DOHH2 (cell line): ENCODE measurements around the gene ERC2.

ENCODE experiments used
- H3F3A ChIP-seq: fragments of 200-600 bp; sonication (generic), shearing (Covaris generic); 2 replicates; pipeline ENCODE4 v1.6.0; 2016; ENCODE audit warnings: antibody characterized with exemption, mild to moderate bottlenecking; ENCODE audit not compliant: control insufficient read depth, insufficient read depth
- H3K27ac ChIP-seq: fragments of 200-600 bp; sonication (generic); 2 replicates; pipeline ENCODE4 v1.5.1; 2014; ENCODE audit warnings: low read depth, mild to moderate bottlenecking, low read length, moderate library complexity
- H3K27me3 ChIP-seq: fragments of 200-600 bp; sonication (generic); 2 replicates; pipeline ENCODE4 v1.6.1; 2014; ENCODE audit warnings: mild to moderate bottlenecking, low read length, mixed read lengths; ENCODE audit not compliant: control insufficient read depth
- H3K36me3 ChIP-seq: fragments of 200-600 bp; sonication (generic); 2 replicates; pipeline ENCODE4 v1.6.1; 2014; ENCODE audit warnings: mild to moderate bottlenecking, low read length, moderate library complexity, mixed read lengths; ENCODE audit not compliant: control insufficient read depth
- H3K4me1 ChIP-seq: fragments of 200-600 bp; sonication (generic); 2 replicates; pipeline ENCODE4 v1.6.1; 2014; ENCODE audit warnings: mild to moderate bottlenecking, low read length, mixed read lengths; ENCODE audit not compliant: control insufficient read depth
- H3K4me2 ChIP-seq: fragments of 200-600 bp; sonication (generic); 2 replicates; pipeline ENCODE4 v1.6.0; 2014; ENCODE audit warnings: mild to moderate bottlenecking, low read length, moderate library complexity
- H3K4me3 ChIP-seq: fragments of 200-600 bp; sonication (generic); 2 replicates; pipeline ENCODE4 v1.5.1; 2014; ENCODE audit warnings: mild to moderate bottlenecking, low read length, mixed read lengths
- H3K79me2 ChIP-seq: fragments of 200-600 bp; sonication (generic); 2 replicates; pipeline ENCODE4 v1.6.1; 2014; ENCODE audit warnings: mild to moderate bottlenecking, low read length, mixed read lengths; ENCODE audit not compliant: control insufficient read depth
- H3K9me2 ChIP-seq: fragments of 200-600 bp; sonication (generic); replicated peaks from 2 replicates; pipeline ENCODE4 v1.6.1; 2014; ENCODE audit warnings: mild to moderate bottlenecking, low read length, mixed read lengths; ENCODE audit not compliant: control insufficient read depth
- H3K9me3 ChIP-seq: fragments of 200-600 bp; sonication (generic); 2 replicates; pipeline ENCODE4 v1.6.1; 2014; ENCODE audit warnings: antibody characterized with exemption, low read length, mixed read lengths; ENCODE audit not compliant: control insufficient read depth, insufficient read depth
- H4K20me1 ChIP-seq: fragments of 200-600 bp; sonication (generic); 2 replicates; pipeline ENCODE4 v1.6.0; 2014; ENCODE audit warnings: low read depth, mild to moderate bottlenecking, antibody characterized with exemption, low read length, moderate library complexity; ENCODE audit not compliant: control insufficient read depth, insufficient read depth
- EZH2phosphoT487 ChIP-seq: fragments of 200-600 bp; sonication (generic); IDR thresholded peaks from 2 replicates; pipeline ENCODE4 v1.6.1; 2017; ENCODE audit warnings: borderline replicate concordance, mild to moderate bottlenecking, antibody characterized with exemption, low read length, moderate library complexity, mixed read lengths
- TF ChIP-seq, protein P1 (sequence below): fragments of 200-600 bp; sonication (generic); IDR thresholded peaks from one replicate; pipeline ENCODE4 v1.5.1; 2014; ENCODE audit warnings: antibody characterized with exemption, mild to moderate bottlenecking, low read depth, low read length; ENCODE audit not compliant: poor library complexity, severe bottlenecking

ERC2 gene

DNA sequence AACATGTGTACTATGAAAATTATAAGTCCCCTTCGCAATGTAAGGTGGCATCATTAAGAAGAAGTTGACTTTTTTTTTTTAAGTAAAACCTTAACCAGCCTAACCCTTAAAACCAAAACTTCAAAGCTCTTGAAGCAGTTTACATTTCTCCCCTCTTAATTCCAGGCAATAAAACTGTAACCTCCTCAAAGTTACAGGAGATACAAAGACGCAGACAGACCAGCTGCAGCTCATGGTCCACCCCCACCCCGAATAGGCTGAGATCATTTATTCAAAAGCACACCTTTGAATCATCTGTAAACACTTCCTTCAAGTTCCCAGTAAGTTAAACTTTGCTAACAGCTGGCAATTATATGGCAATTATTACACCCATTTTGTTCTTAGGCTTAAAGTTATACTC lies 414.5 kb downstream of the ERC2 start:
- no peaks in the 10 kb centered on the region for H3K9me3 ChIP-seq
- H3K36me3 ChIP-seq = no peaks in the 10 kb centered on the region
- no peaks in the 10 kb centered on the region for H3F3A ChIP-seq
- H3K27me3 ChIP-seq = no peaks in the 10 kb centered on the region
- no peak overlapping the region for H3K27ac ChIP-seq
- H3K4me1 ChIP-seq = no peaks in the 10 kb centered on the region
- no peaks in the 10 kb centered on the region for H4K20me1 ChIP-seq
- H3K9me2 ChIP-seq = no peaks in the 10 kb centered on the region
- TF ChIP-seq, protein P1, sequence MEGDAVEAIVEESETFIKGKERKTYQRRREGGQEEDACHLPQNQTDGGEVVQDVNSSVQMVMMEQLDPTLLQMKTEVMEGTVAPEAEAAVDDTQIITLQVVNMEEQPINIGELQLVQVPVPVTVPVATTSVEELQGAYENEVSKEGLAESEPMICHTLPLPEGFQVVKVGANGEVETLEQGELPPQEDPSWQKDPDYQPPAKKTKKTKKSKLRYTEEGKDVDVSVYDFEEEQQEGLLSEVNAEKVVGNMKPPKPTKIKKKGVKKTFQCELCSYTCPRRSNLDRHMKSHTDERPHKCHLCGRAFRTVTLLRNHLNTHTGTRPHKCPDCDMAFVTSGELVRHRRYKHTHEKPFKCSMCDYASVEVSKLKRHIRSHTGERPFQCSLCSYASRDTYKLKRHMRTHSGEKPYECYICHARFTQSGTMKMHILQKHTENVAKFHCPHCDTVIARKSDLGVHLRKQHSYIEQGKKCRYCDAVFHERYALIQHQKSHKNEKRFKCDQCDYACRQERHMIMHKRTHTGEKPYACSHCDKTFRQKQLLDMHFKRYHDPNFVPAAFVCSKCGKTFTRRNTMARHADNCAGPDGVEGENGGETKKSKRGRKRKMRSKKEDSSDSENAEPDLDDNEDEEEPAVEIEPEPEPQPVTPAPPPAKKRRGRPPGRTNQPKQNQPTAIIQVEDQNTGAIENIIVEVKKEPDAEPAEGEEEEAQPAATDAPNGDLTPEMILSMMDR = no peak
- TF ChIP-seq EZH2phosphoT487 = no peak
- H3K79me2 ChIP-seq = no peaks in the 10 kb centered on the region
- no peak overlapping the region for H3K4me3 ChIP-seq
- H3K4me2 ChIP-seq = no peak overlapping the region

DNA sequence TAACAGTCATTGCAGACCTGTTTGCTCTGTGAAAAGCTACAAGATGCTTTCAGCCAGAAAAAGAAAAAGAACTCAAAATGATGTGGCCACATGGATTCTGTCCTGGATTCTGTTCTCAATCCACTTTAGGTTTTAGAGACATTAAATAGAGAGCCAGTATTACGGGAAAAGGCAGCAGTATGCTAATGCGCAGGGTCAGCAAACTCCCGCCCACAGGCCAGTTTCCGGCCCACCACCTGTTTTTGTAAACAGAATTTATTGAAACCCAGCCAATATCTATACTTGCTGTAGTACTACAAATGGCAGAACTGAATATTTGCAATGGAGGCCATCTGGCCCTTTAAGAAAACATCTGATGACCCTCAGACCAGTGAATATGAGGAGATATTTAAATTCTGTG lies 416.1 kb downstream of the ERC2 start:
- Histone ChIP-seq H3K79me2 (no peaks in the 10 kb centered on the region), H3K4me1 (no peaks in the 10 kb centered on the region), H3K27ac (no peak overlapping the region), H3K9me3 (no peaks in the 10 kb centered on the region), H3K36me3 (no peaks in the 10 kb centered on the region), H3K27me3 (peaks cover 1% of the 10 kb centered on the region; the same call in 1 of the 2 replicates), H3F3A (no peaks in the 10 kb centered on the region), H4K20me1 (no peaks in the 10 kb centered on the region), H3K4me3 (no peak overlapping the region), H3K9me2 (no peaks in the 10 kb centered on the region), H3K4me2 (no peak overlapping the region)
- TF ChIP-seq, protein P1 = no peak
- TF ChIP-seq EZH2phosphoT487 = no peak

DNA sequence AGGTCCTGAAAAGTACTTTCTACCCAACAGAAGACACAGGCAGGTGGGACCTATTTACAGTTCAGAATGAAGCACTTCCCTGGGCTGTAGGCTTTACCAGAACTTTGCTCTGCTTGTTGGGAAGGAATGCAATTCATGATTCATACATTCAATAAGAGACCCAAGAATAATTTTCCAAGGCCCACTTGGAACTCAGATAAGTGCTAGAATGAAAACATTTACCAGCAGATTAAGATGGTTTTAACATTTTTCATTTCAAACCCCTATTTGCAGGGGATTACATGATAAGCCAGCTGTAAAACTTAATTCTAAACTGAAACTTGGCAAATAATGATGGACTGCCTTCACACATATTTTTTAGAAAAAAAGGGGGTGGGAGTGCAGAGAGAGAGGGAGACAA lies 417.2 kb downstream of the ERC2 start:
- Histone ChIP-seq H3K4me3 (no peak overlapping the region), H3K4me1 (no peaks in the 10 kb centered on the region), H4K20me1 (no peaks in the 10 kb centered on the region), H3F3A (no peaks in the 10 kb centered on the region), H3K79me2 (no peaks in the 10 kb centered on the region), H3K27ac (no peak overlapping the region), H3K9me3 (no peaks in the 10 kb centered on the region), H3K36me3 (no peaks in the 10 kb centered on the region), H3K4me2 (no peak overlapping the region), H3K27me3 (peaks cover 3% of the 10 kb centered on the region), H3K9me2 (no peaks in the 10 kb centered on the region)
- TF ChIP-seq, protein P1 = no peak
- TF ChIP-seq EZH2phosphoT487 = no peak

DNA sequence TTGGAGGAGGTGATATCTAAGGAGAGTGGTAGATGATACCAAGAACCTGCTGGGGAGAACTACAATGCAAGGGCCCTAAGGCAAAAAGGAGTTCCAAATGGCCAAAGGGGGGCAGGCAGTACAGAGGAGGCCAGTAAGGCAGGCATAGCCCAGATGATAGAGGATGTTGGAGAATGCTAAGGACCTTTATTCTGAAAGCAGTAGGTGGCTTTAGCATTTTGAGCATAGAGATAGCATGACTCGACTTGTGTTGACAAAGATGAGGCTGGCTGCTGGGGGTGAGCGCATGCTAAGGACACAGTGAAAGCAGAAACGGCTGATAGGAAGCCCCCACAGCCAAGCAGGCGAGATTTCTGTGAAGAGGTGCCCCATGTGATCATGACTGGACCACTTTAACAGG lies 419.3 kb downstream of the ERC2 start:
- Histone ChIP-seq H3K27me3 (peaks cover 3% of the 10 kb centered on the region), H3K79me2 (no peaks in the 10 kb centered on the region), H3K4me3 (no peak overlapping the region), H4K20me1 (no peaks in the 10 kb centered on the region), H3K9me2 (no peaks in the 10 kb centered on the region), H3K9me3 (no peaks in the 10 kb centered on the region), H3F3A (no peaks in the 10 kb centered on the region), H3K27ac (no peak overlapping the region), H3K4me2 (no peak overlapping the region), H3K36me3 (no peaks in the 10 kb centered on the region), H3K4me1 (no peaks in the 10 kb centered on the region)
- TF ChIP-seq, protein P1 = no peak
- TF ChIP-seq EZH2phosphoT487 = no peak
